WTC11 (cell line): ENCODE results near the gene SLC49A3. TPM values are rescaled to one million over a fixed set of nuclear protein-coding genes. Genes with fewer than 3 reads are reported as not detected.

Source experiments
- ATAC-seq: fragments of 200-7000 bp; cut with Tn5 transposase; 2 replicates; pipeline ENCODE4 v1.10.0; 2021; ENCODE audit warnings: mild to moderate bottlenecking, moderate library complexity
- CTCF ChIA-PET: fragments of 300-600 bp; sonication (Branson Sonifier 250); formaldehyde crosslinking; loops from one replicate; lab custom pipeline; 2021; ENCODE audit warnings: antibody characterized with exemption; lab: Charles Lee
- POLR2A ChIA-PET: fragments of 350-600 bp; sonication (Branson Sonifier 250); formaldehyde crosslinking; loops from one replicate; lab custom pipeline; 2021; ENCODE audit warnings: antibody characterized with exemption; lab: Charles Lee
- DNase-seq: peaks from one replicate; pipeline ENCODE4 v3.0.0; 2021; ENCODE audit warnings: low spot score
- H3K27ac Mint-ChIP-seq: 2 replicates; pipeline ENCODE4 v1.8.0; 2021; ENCODE audit warnings: mixed read lengths
- H3K27me3 Mint-ChIP-seq: 2 replicates; pipeline ENCODE4 v1.8.0; 2021; ENCODE audit warnings: low read depth, mild to moderate bottlenecking, moderate library complexity, mixed read lengths
- H3K36me3 Mint-ChIP-seq: 2 replicates; pipeline ENCODE4 v1.8.0; 2021; ENCODE audit warnings: mixed read lengths
- H3K4me1 Mint-ChIP-seq: 2 replicates; pipeline ENCODE4 v1.8.0; 2022; ENCODE audit warnings: mixed read lengths
- H3K4me3 Mint-ChIP-seq: 2 replicates; pipeline ENCODE4 v1.8.0; 2021; ENCODE audit warnings: mild to moderate bottlenecking, moderate library complexity, mixed read lengths
- H3K9me3 Mint-ChIP-seq: 2 replicates; pipeline ENCODE4 v1.8.0; 2021; ENCODE audit warnings: mixed read lengths
- ATF1 ChIP-seq: sonication (generic); formaldehyde crosslinking; IDR thresholded peaks from 2 replicates; pipeline ENCODE4 v1.8.1; 2023; ENCODE audit warnings: mild to moderate bottlenecking, moderate library complexity, missing genetic modification reagents
- CREB1 ChIP-seq: sonication (generic); formaldehyde crosslinking; IDR thresholded peaks from 2 replicates; pipeline ENCODE4 v1.8.0; 2023; ENCODE audit warnings: mild to moderate bottlenecking, missing genetic modification reagents
- CTCF ChIP-seq: fragments of 200-600 bp; IDR thresholded peaks from 2 replicates; pipeline ENCODE4 v1.8.0; 2022; ENCODE audit warnings: antibody characterized with exemption
- E2F5 ChIP-seq: sonication (generic); formaldehyde crosslinking; IDR thresholded peaks from 2 replicates; pipeline ENCODE4 v1.8.1; 2022; ENCODE audit warnings: mild to moderate bottlenecking, moderate library complexity, missing genetic modification reagents
- EMX1 ChIP-seq: fragments of 250-450 bp; sonication (Bioruptor Pico); IDR thresholded peaks from 2 replicates; pipeline ENCODE4 v1.8.0; 2021; ENCODE audit warnings: mild to moderate bottlenecking
- ERG ChIP-seq: fragments of 250-450 bp; sonication (Bioruptor Pico); IDR thresholded peaks from 2 replicates; pipeline ENCODE4 v1.8.0; 2021; ENCODE audit warnings: mild to moderate bottlenecking
- FOXP1 ChIP-seq: sonication (generic); formaldehyde crosslinking; IDR thresholded peaks from 2 replicates; pipeline ENCODE4 v1.8.0; 2022; ENCODE audit warnings: missing genetic modification reagents, mild to moderate bottlenecking, moderate library complexity, borderline replicate concordance
- HMGXB4 ChIP-seq: sonication (generic); formaldehyde crosslinking; IDR thresholded peaks from 2 replicates; pipeline ENCODE4 v1.8.1; 2023; ENCODE audit warnings: mild to moderate bottlenecking, moderate library complexity, missing genetic modification reagents
- JUN ChIP-seq: sonication (generic); formaldehyde crosslinking; IDR thresholded peaks from 2 replicates; pipeline ENCODE4 v1.8.0; 2023; ENCODE audit warnings: mild to moderate bottlenecking, missing genetic modification reagents
- MAX ChIP-seq: sonication (generic); formaldehyde crosslinking; IDR thresholded peaks from 2 replicates; pipeline ENCODE4 v1.8.0; 2022; ENCODE audit warnings: mild to moderate bottlenecking, missing genetic modification reagents
- NR2C2 ChIP-seq: sonication (generic); formaldehyde crosslinking; IDR thresholded peaks from 2 replicates; pipeline ENCODE4 v1.8.0; 2022; ENCODE audit warnings: mild to moderate bottlenecking, missing genetic modification reagents
- NR3C1 ChIP-seq: sonication (generic); formaldehyde crosslinking; conservative IDR thresholded peaks from 2 replicates; pipeline ENCODE4 v1.8.1; 2023; ENCODE audit warnings: low read depth, mild to moderate bottlenecking, missing genetic modification reagents
- RELA ChIP-seq: sonication (generic); formaldehyde crosslinking; IDR thresholded peaks from 2 replicates; pipeline ENCODE4 v1.8.1; 2022; ENCODE audit warnings: missing genetic modification reagents, mild to moderate bottlenecking, borderline replicate concordance
- SOX15 ChIP-seq: fragments of 250-450 bp; sonication (Bioruptor Pico); IDR thresholded peaks from 2 replicates; pipeline ENCODE4 v1.9.0; 2021; ENCODE audit warnings: mild to moderate bottlenecking
- SP1 ChIP-seq: sonication (generic); formaldehyde crosslinking; conservative IDR thresholded peaks from 2 replicates; pipeline ENCODE4 v1.8.1; 2022; ENCODE audit warnings: missing genetic modification reagents
- STAT6 ChIP-seq: sonication (generic); formaldehyde crosslinking; conservative IDR thresholded peaks from 2 replicates; pipeline ENCODE4 v1.8.1; 2023; ENCODE audit warnings: mild to moderate bottlenecking, low read depth, missing genetic modification reagents, moderate library complexity
- TCF7 ChIP-seq: sonication (generic); formaldehyde crosslinking; IDR thresholded peaks from 2 replicates; pipeline ENCODE4 v1.8.0; 2022; ENCODE audit warnings: mild to moderate bottlenecking, low read depth, missing genetic modification reagents, moderate library complexity
- TEAD1 ChIP-seq: sonication (generic); formaldehyde crosslinking; IDR thresholded peaks from 2 replicates; pipeline ENCODE4 v1.8.0; 2022; ENCODE audit warnings: mild to moderate bottlenecking, missing genetic modification reagents
- ZNF396 ChIP-seq: fragments of 250-450 bp; sonication (Bioruptor Pico); IDR thresholded peaks from 2 replicates; pipeline ENCODE4 v1.8.0; 2021; ENCODE audit warnings: mild to moderate bottlenecking, moderate library complexity, borderline replicate concordance
- ZNF416 ChIP-seq: fragments of 250-450 bp; sonication (Bioruptor Pico); IDR thresholded peaks from 2 replicates; pipeline ENCODE4 v1.9.0; 2021; ENCODE audit warnings: mild to moderate bottlenecking, inconsistent platforms
- total RNA-seq: library from RNA; stranded (reverse); gene quantifications from 3 replicates; pipeline ENCODE4 v1.2.3, GENCODE V29; 2021
- TF ChIP-seq, protein P1 (sequence below): sonication (generic); formaldehyde crosslinking; IDR thresholded peaks from 2 replicates; pipeline ENCODE4 v1.8.0; 2022; ENCODE audit warnings: mild to moderate bottlenecking, missing genetic modification reagents
- TF ChIP-seq, protein P2 (sequence below): sonication (generic); formaldehyde crosslinking; IDR thresholded peaks from 2 replicates; pipeline ENCODE4 v1.8.1; 2022; ENCODE audit warnings: low read depth, mild to moderate bottlenecking, moderate library complexity, missing genetic modification reagents, borderline replicate concordance
- TF ChIP-seq, protein P3 (sequence below): fragments of 250-450 bp; sonication (Bioruptor Pico); IDR thresholded peaks from 2 replicates; pipeline ENCODE4 v1.9.0; 2021; ENCODE audit warnings: mild to moderate bottlenecking

Gene SLC49A3
- total RNA-seq, 1 experiment from 2014 or later, result 5.8 TPM

DNA sequence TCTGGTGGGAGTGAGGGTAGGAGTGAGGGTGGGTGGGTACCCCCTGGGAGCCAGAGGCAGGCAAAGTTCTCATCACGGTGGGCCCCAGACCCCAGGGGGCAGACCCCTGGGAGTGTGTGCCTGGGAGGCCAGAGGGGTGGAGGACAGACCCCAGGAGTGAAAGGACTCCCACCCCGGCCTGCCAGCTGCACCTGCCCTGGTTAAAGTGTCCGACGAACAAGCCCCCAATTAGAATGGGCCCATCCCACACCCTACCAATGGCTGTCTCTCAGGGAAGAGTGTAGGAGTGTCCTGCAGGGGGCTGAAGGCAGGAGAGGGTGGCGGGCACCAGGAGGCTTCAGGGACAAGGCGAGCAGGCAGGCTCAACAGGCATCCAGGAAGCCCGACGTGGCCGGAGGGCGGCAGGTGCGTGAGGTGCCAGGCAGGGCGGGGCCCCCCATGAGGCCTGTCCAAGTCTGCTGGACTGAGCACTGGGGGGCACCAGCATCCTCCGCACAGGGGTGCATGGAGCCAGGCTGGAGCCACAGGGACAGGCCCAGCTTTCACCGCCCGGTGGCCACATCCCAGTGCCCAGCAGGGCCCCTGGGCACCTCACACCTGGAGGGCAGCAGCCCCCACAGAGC is 54.9 kb downstream of the SLC49A3 start:
- TF ChIP-seq ATF1 (CRISPR knock-in tag), result no peak
- no peak for TF ChIP-seq ERG
- TF ChIP-seq, protein P1, sequence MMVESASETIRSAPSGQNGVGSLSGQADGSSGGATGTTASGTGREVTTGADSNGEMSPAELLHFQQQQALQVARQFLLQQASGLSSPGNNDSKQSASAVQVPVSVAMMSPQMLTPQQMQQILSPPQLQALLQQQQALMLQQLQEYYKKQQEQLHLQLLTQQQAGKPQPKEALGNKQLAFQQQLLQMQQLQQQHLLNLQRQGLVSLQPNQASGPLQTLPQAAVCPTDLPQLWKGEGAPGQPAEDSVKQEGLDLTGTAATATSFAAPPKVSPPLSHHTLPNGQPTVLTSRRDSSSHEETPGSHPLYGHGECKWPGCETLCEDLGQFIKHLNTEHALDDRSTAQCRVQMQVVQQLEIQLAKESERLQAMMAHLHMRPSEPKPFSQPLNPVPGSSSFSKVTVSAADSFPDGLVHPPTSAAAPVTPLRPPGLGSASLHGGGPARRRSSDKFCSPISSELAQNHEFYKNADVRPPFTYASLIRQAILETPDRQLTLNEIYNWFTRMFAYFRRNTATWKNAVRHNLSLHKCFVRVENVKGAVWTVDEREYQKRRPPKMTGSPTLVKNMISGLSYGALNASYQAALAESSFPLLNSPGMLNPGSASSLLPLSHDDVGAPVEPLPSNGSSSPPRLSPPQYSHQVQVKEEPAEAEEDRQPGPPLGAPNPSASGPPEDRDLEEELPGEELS (CRISPR knock-in tag), result no peak
- no peak for TF ChIP-seq TCF7 (CRISPR knock-in tag)
- TF ChIP-seq E2F5 (CRISPR knock-in tag), result no peak
- no peak for TF ChIP-seq TEAD1 (CRISPR knock-in tag)
- no peak for TF ChIP-seq ZNF396 (CRISPR knock-in tag)
- no peak for TF ChIP-seq CREB1 (CRISPR knock-in tag)
- TF ChIP-seq FOXP1 (CRISPR knock-in tag), result no peak
- peaks cover 22% of the 10 kb centered on the region for H3K9me3 Mint-ChIP-seq
- peak; percentile 9 for DNase-seq
- ChIA-PET POLR2A (no interaction called here), CTCF (interaction anchor here (0.6 kb wide), 1 partner anchor 28 kb away, joined by 3 read pairs; no protein-coding TSS in a partner anchor)
- no peaks in the 10 kb centered on the region for H3K4me1 Mint-ChIP-seq
- H3K27me3 Mint-ChIP-seq, result peaks cover 7% of the 10 kb centered on the region
- peak; percentile 44; the same call in 1 of the 2 replicates for ATAC-seq
- H3K36me3 Mint-ChIP-seq, result peaks cover 6% of the 10 kb centered on the region; the same call in 1 of the 2 replicates
- H3K4me3 Mint-ChIP-seq, result no peak overlapping the region
- H3K27ac Mint-ChIP-seq, result no peak overlapping the region

DNA sequence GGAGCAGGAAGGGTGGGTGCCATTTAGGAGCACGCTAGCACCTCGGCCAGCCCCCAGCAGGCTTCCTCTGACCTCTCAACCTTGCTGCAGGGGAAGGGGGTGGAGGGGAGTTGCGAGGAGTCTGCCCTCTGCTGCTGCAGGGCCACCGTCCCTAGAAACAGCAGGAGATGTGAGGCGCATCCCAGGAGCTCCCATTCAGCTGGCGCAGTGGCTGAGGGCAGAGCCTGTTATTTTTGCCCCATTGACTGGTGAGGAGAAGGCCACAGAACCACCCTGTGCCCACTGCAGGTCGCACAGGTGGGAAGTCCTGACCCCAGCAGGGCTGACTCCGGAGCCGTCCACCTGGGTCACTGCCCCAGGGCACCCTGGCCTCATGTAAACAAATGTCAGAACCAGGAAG is 55.5 kb downstream of the SLC49A3 start:
- DNase-seq (peak; percentile 4), ATAC-seq (no peak)
- TF ChIP-seq JUN (CRISPR knock-in tag) (no peak), SOX15 (CRISPR knock-in tag) (no peak), NR3C1 (CRISPR knock-in tag) (no peak), EMX1 (CRISPR knock-in tag) (no peak), ZNF416 (CRISPR knock-in tag) (no peak), SP1 (CRISPR knock-in tag) (no peak), CTCF (no peak), RELA (CRISPR knock-in tag) (no peak), NR2C2 (no peak), HMGXB4 (no peak), STAT6 (no peak), MAX (no peak)
- TF ChIP-seq, protein P2, sequence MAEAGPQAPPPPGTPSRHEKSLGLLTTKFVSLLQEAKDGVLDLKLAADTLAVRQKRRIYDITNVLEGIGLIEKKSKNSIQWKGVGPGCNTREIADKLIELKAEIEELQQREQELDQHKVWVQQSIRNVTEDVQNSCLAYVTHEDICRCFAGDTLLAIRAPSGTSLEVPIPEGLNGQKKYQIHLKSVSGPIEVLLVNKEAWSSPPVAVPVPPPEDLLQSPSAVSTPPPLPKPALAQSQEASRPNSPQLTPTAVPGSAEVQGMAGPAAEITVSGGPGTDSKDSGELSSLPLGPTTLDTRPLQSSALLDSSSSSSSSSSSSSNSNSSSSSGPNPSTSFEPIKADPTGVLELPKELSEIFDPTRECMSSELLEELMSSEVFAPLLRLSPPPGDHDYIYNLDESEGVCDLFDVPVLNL (CRISPR knock-in tag), result no peak
- TF ChIP-seq, protein P3, sequence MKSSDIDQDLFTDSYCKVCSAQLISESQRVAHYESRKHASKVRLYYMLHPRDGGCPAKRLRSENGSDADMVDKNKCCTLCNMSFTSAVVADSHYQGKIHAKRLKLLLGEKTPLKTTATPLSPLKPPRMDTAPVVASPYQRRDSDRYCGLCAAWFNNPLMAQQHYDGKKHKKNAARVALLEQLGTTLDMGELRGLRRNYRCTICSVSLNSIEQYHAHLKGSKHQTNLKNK (CRISPR knock-in tag), result no peak
- peaks cover 7% of the 10 kb centered on the region for H3K27me3 Mint-ChIP-seq
- no peak overlapping the region for H3K4me3 Mint-ChIP-seq
- peaks cover 6% of the 10 kb centered on the region; the same call in 1 of the 2 replicates for H3K36me3 Mint-ChIP-seq
- POLR2A ChIA-PET, result no interaction called here
- H3K9me3 Mint-ChIP-seq, result peaks cover 22% of the 10 kb centered on the region
- CTCF ChIA-PET, result no interaction called here
- H3K4me1 Mint-ChIP-seq, result no peaks in the 10 kb centered on the region
- no peak overlapping the region for H3K27ac Mint-ChIP-seq
